ENCODE results near the gene ZNF148.

Gene ZNF148

DNA sequence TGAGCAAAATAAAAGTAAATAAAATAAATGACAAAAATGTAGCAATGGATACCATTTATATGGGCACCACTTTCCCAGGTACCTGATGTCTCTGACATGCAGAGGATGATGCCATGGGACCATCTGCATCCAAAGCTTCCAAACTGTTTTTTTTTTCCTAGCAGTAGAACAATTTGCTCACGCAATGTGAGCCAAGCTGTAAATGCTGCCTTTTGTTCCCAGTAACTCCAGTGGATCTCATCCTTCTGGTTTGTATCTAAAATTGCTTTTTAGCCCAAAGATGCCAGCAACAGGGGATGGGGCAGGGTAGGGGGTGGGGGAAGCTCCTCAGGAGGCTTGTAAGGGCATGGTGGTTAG, 195.3 kb downstream of the ZNF148 start:
- no peak for DNase-seq
- TF ChIP-seq, protein P1, sequence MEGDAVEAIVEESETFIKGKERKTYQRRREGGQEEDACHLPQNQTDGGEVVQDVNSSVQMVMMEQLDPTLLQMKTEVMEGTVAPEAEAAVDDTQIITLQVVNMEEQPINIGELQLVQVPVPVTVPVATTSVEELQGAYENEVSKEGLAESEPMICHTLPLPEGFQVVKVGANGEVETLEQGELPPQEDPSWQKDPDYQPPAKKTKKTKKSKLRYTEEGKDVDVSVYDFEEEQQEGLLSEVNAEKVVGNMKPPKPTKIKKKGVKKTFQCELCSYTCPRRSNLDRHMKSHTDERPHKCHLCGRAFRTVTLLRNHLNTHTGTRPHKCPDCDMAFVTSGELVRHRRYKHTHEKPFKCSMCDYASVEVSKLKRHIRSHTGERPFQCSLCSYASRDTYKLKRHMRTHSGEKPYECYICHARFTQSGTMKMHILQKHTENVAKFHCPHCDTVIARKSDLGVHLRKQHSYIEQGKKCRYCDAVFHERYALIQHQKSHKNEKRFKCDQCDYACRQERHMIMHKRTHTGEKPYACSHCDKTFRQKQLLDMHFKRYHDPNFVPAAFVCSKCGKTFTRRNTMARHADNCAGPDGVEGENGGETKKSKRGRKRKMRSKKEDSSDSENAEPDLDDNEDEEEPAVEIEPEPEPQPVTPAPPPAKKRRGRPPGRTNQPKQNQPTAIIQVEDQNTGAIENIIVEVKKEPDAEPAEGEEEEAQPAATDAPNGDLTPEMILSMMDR (IDR thresholded peaks at IDR 0.05) = no peak
- no peaks in the 10 kb centered on the region for H3K4me1 ChIP-seq
- H3K27me3 ChIP-seq = no peaks in the 10 kb centered on the region
- intact Hi-C loops (cut with DNase I; ENCODE audit: low total_unique reads) = no loop called here
- no peaks in the 10 kb centered on the region for H3K36me3 ChIP-seq
- no peak overlapping the region for H3K4me3 ChIP-seq
- H3K27ac ChIP-seq = no peak overlapping the region
- no peaks in the 10 kb centered on the region for H3K9me3 ChIP-seq

DNA sequence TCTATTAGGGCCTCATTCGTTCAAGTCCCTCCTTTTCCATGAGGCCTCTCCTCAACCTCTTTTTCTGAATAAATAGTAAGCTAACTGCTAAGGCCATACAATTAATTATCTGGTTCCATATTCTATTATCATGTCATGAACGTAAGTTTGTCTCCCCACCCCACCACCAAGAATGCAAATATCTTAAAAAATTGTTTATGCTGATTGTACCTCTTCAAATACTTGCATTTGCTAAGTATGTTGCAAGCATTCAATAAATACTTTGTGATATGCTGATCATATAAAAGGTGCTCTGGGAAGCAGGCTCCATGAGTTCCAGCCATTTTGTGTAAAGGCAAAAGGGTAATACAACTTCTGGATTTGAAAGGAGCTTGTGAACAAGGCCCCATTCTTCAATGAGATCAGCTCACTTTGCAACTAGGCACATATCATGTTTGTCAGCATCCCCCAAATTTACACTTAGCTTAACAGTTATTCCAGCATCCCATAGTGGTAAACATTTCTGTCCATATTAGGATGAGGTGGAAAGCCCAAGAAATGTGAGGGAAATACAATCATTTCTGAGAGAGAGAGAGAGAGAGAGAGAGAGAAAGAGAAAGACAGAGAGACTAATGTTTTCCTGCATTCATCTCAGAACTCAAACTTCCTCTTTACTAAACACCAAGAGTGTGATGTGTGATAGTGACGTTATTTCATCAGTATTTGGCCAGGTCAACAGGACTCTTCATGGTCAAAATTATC, 195.8 kb downstream of the ZNF148 start:
- H3K9me3 ChIP-seq = no peaks in the 10 kb centered on the region
- H3K4me3 ChIP-seq = no peak overlapping the region
- TF ChIP-seq, protein P1 (IDR thresholded peaks at IDR 0.05) = no peak
- no peaks in the 10 kb centered on the region for H3K36me3 ChIP-seq
- H3K27ac ChIP-seq = no peak overlapping the region
- H3K4me1 ChIP-seq = no peaks in the 10 kb centered on the region
- no peaks in the 10 kb centered on the region for H3K27me3 ChIP-seq
- intact Hi-C loops (cut with DNase I; ENCODE audit: low total_unique reads) = no loop called here
- no peak for DNase-seq

DNA sequence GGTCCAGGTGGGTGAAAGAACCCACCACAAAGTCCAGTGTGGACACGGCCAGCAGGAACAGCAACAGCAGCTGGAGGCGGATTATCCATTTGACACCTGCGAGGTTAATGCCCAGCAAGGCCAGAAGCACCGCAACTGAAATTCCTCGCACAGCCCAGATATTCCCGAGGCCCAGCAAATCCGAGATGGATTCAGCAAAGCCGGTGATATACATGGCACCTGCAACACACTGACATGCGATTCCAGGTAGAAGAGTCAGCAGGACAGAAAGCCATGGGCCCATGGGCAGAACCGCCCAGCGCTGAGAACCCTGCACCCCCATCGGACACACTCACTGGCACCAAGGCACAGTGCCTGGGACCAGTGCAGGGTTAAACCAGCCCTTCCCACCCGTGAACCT, 197.4 kb downstream of the ZNF148 start:
- no peaks in the 10 kb centered on the region for H3K27me3 ChIP-seq
- no peaks in the 10 kb centered on the region for H3K4me1 ChIP-seq
- DNase-seq = no peak
- no peak overlapping the region for H3K27ac ChIP-seq
- H3K36me3 ChIP-seq = no peaks in the 10 kb centered on the region
- TF ChIP-seq, protein P1 (IDR thresholded peaks at IDR 0.05) = no peak
- intact Hi-C loops (cut with DNase I; ENCODE audit: low total_unique reads) = no loop called here
- H3K4me3 ChIP-seq = no peak overlapping the region
- peaks cover 0 to 3% (median 0%) of the 10 kb centered on the region in 3 donors for H3K9me3 ChIP-seq

All from tibial artery (tissue), 4 donors.